Thoracic aorta (tissue), 2 donors: ENCODE data around the gene DIAPH1. TPM values are rescaled to one million over a fixed set of nuclear protein-coding genes. Genes with fewer than 3 reads are reported as not detected.
A peak's percentile ranks its signal among the peaks of the same experiment; 100 is the strongest.

ENCODE experiments used
- ATAC-seq: fragments of 150-250 bp; one replicate; pipeline ENCODE4 v1.8.0; 2017; ENCODE audit warnings: low read depth; ENCODE audit not compliant: insufficient number of reproducible peaks, low FRiP score
- DNase-seq: peaks from one replicate; pipeline ENCODE4 v3.0.0-alpha.2; 2020; ENCODE audit warnings: low spot score
- H3K27ac ChIP-seq, 2 donors: fragments of 200-600 bp; sonication (generic); 1 replicate in 1 of 2; 2 replicates in 1 of 2; pipeline ENCODE4 v1.5.1; 2016; ENCODE audit warnings: mild to moderate bottlenecking in 2 of 2, moderate library complexity in 2 of 2
- H3K27me3 ChIP-seq: fragments of 200-600 bp; sonication (generic); replicated peaks from 2 replicates; pipeline ENCODE4 v1.6.0; 2016; ENCODE audit warnings: mild to moderate bottlenecking; ENCODE audit not compliant: insufficient read depth
- H3K36me3 ChIP-seq: fragments of 200-600 bp; sonication (generic); one replicate; pipeline ENCODE4 v1.5.1; 2016
- H3K4me1 ChIP-seq, 2 donors: fragments of 200-600 bp; sonication (generic); 1 replicate in 1 of 2; 2 replicates in 1 of 2; pipeline versions ENCODE4 v1.5.1 to v1.6.0; 2016; ENCODE audit warnings: low read depth in 2 of 2, mild to moderate bottlenecking in 1 of 2; ENCODE audit not compliant: control insufficient read depth in 1 of 2
- H3K4me3 ChIP-seq: fragments of 200-600 bp; sonication (generic); 2 replicates; pipeline ENCODE4 v1.5.1; 2016; ENCODE audit warnings: mild to moderate bottlenecking
- H3K9me3 ChIP-seq: fragments of 200-600 bp; sonication (generic); 2 replicates; pipeline ENCODE4 v1.5.1; 2016
- total RNA-seq, 2 donors: library from RNA; depleted of rRNA; stranded (reverse); fragments of >200 nt; gene quantifications; one replicate each; pipeline versions ENCODE4 v1.1.0 to v1.2.3, GENCODE V29; 2016
- TF ChIP-seq, protein P1 (sequence below): fragments of 200-600 bp; sonication (generic); IDR thresholded peaks from one replicate; pipeline ENCODE4 v1.5.1; 2019; ENCODE audit warnings: antibody characterized with exemption

DIAPH1 gene
- total RNA-seq, 2 donors from 2014 or later = 91.0 to 93.1 TPM

GRCh38 chr5:141534492-141535213 lies 84.1 kb downstream of the DIAPH1 start:
- Histone ChIP-seq H3K36me3 (peaks cover 7% of the 10 kb centered on the region), H3K4me3 (no peak overlapping the region), H3K9me3 (no peaks in the 10 kb centered on the region), H3K27ac (no peak overlapping the region), H3K27me3 (no peaks in the 10 kb centered on the region), H3K4me1 (peaks cover 0 to 3% of the 10 kb centered on the region in 2 donors)
- ATAC-seq (no peak), DNase-seq (no peak)
- TF ChIP-seq, protein P1, sequence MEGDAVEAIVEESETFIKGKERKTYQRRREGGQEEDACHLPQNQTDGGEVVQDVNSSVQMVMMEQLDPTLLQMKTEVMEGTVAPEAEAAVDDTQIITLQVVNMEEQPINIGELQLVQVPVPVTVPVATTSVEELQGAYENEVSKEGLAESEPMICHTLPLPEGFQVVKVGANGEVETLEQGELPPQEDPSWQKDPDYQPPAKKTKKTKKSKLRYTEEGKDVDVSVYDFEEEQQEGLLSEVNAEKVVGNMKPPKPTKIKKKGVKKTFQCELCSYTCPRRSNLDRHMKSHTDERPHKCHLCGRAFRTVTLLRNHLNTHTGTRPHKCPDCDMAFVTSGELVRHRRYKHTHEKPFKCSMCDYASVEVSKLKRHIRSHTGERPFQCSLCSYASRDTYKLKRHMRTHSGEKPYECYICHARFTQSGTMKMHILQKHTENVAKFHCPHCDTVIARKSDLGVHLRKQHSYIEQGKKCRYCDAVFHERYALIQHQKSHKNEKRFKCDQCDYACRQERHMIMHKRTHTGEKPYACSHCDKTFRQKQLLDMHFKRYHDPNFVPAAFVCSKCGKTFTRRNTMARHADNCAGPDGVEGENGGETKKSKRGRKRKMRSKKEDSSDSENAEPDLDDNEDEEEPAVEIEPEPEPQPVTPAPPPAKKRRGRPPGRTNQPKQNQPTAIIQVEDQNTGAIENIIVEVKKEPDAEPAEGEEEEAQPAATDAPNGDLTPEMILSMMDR = no peak

- Histone ChIP-seq H3K4me1 (peaks cover 5 to 10% of the 10 kb centered on the region in 2 donors), H3K36me3 (peaks cover 7% of the 10 kb centered on the region), H3K27me3 (no peaks in the 10 kb centered on the region), H3K27ac (no peak overlapping the region), H3K4me3 (no peak overlapping the region), H3K9me3 (no peaks in the 10 kb centered on the region)
- no peak for DNase-seq
- ATAC-seq = no peak
- TF ChIP-seq, protein P1 = no peak
These were observed 84.9 kb downstream of the DIAPH1 start for GRCh38 chr5:141533897-141534296.

DNA sequence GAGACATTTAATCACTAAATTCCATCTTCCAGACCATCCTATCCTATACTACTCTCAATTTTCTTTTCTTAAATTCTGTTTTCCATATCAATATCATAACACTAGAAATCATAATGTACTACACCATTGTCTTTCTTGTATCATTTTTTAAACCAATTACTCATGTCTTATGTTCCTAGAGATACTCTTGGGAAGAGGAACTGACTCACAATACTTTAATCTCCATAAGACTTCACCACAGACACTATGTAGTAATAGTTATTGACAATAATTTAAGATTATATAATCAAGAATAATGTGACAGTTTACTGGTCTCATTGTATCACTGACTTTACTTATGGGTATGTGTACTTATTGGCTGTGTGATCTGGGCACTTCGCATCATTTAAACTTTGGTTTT lies 86.1 kb downstream of the DIAPH1 start:
- H3K27ac ChIP-seq = no peak overlapping the region
- TF ChIP-seq, protein P1 = no peak
- no peak for DNase-seq
- H3K9me3 ChIP-seq = no peaks in the 10 kb centered on the region
- peaks cover 8 to 22% of the 10 kb centered on the region in 2 donors for H3K4me1 ChIP-seq
- no peak for ATAC-seq
- H3K4me3 ChIP-seq = no peak overlapping the region
- H3K27me3 ChIP-seq = no peaks in the 10 kb centered on the region
- peaks cover 7% of the 10 kb centered on the region for H3K36me3 ChIP-seq

DNA sequence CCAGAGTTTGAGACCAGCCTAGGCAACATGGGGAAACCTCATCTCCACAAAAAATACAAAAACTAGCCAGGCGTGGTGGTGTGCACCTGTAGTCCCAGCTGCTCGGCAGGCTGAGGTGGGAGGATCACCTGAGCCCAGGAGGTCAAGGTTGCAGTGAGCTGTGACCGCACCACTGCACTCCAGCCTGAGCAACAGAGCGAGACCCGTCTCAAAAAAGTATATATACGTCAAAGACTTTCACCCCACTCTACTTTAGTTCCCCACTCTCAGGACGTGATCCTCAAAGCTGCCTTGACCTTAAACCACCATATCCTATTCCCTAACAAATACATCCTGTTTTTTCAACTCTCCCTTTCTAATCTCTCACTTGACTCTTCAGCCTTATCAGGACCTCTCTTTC lies 88.9 kb downstream of the DIAPH1 start:
- Histone ChIP-seq H3K36me3 (peaks cover 12% of the 10 kb centered on the region), H3K27me3 (no peaks in the 10 kb centered on the region), H3K27ac (peak overlapping the region; percentile 72 to 74), H3K9me3 (no peaks in the 10 kb centered on the region), H3K4me1 (peaks cover 11 to 27% of the 10 kb centered on the region in 2 donors), H3K4me3 (no peak overlapping the region)
- DNase-seq = no peak
- TF ChIP-seq, protein P1 = no peak
- no peak for ATAC-seq

DNA sequence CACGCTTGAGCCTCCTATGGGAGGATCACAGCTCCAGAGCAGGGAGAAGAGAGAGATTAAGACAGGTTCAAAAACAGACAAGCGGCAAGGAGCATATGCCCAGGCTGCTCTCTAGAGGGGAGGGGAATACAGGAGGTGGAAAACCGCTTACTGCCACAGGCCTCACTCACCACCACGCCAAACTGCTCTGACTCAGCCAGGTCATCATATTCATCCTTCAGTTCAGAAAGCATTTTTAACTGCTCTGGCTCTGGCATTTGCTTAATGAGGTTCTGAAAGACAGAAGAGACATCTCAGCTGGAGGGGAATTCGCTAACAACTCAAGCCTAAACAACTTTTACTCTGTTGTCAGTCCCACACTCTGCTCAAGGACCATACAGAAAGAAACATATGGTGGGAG lies 89.8 kb downstream of the DIAPH1 start:
- H3K27me3 ChIP-seq = no peaks in the 10 kb centered on the region
- H3K27ac ChIP-seq = peak overlapping the region; percentile 72 to 74
- DNase-seq (no peak), ATAC-seq (no peak)
- TF ChIP-seq, protein P1 = no peak
- no peak overlapping the region for H3K4me3 ChIP-seq
- no peaks in the 10 kb centered on the region for H3K9me3 ChIP-seq
- H3K36me3 ChIP-seq = peaks cover 12% of the 10 kb centered on the region
- H3K4me1 ChIP-seq = peaks cover 11 to 34% of the 10 kb centered on the region in 2 donors
